Loucy (cell line): ENCODE data around the gene VPS25.

Experiments used
- H2AFZ ChIP-seq: fragments of 200-600 bp; sonication (generic); 2 replicates; pipeline ENCODE4 v1.6.0; 2016; ENCODE audit warnings: antibody characterized with exemption, mild to moderate bottlenecking, low read length, moderate library complexity
- H3F3A ChIP-seq: fragments of 200-600 bp; 2 replicates; pipeline ENCODE4 v1.6.0; 2016; ENCODE audit warnings: antibody characterized with exemption, low read depth, mild to moderate bottlenecking
- H3K27me3 ChIP-seq: fragments of 200-600 bp; sonication (generic); 2 replicates; pipeline ENCODE4 v1.6.1; 2014; ENCODE audit warnings: low read length, mild to moderate bottlenecking; ENCODE audit not compliant: insufficient read depth, poor library complexity, severe bottlenecking
- H3K36me3 ChIP-seq: fragments of 200-600 bp; sonication (generic); 2 replicates; pipeline ENCODE4 v1.6.1; 2016; ENCODE audit warnings: low read length; ENCODE audit not compliant: insufficient read depth
- H3K4me1 ChIP-seq: fragments of 200-600 bp; sonication (generic); 2 replicates; pipeline ENCODE4 v1.5.1; 2014; ENCODE audit warnings: low read length, mild to moderate bottlenecking; ENCODE audit not compliant: insufficient read depth, poor library complexity, severe bottlenecking
- H3K4me2 ChIP-seq: fragments of 200-600 bp; sonication (generic); 2 replicates; pipeline ENCODE4 v1.6.0; 2014; ENCODE audit warnings: antibody characterized with exemption, low read length, low read depth, mild to moderate bottlenecking; ENCODE audit not compliant: poor library complexity, severe bottlenecking
- H3K4me3 ChIP-seq: fragments of 200-600 bp; sonication (generic); 2 replicates; pipeline ENCODE4 v1.5.1; 2014; ENCODE audit warnings: low read length, mild to moderate bottlenecking, mixed read lengths; ENCODE audit not compliant: poor library complexity, severe bottlenecking
- H3K79me2 ChIP-seq: fragments of 200-600 bp; sonication (generic); 2 replicates; pipeline ENCODE4 v1.6.1; 2014; ENCODE audit warnings: low read length; ENCODE audit not compliant: insufficient read depth
- H3K9ac ChIP-seq: fragments of 200-600 bp; sonication (generic); 2 replicates; pipeline ENCODE4 v1.6.0; 2014; ENCODE audit warnings: mild to moderate bottlenecking, low read depth, low read length, moderate library complexity; ENCODE audit not compliant: poor library complexity, severe bottlenecking
- H3K9me2 ChIP-seq: fragments of 200-600 bp; sonication (generic); replicated peaks from 2 replicates; pipeline ENCODE4 v1.6.1; 2016; ENCODE audit warnings: low read depth, low read length, mixed read lengths
- H3K9me3 ChIP-seq: fragments of 200-600 bp; sonication (generic); 2 replicates; pipeline ENCODE4 v1.6.1; 2014; ENCODE audit warnings: mild to moderate bottlenecking, antibody characterized with exemption, low read length, low read depth; ENCODE audit not compliant: insufficient read depth
- H4K20me1 ChIP-seq: fragments of 200-600 bp; sonication (generic); 2 replicates; pipeline ENCODE4 v1.6.0; 2014; ENCODE audit warnings: antibody characterized with exemption, low read length, mild to moderate bottlenecking; ENCODE audit not compliant: insufficient read depth, poor library complexity, severe bottlenecking
- EZH2phosphoT487 ChIP-seq: fragments of 200-600 bp; IDR thresholded peaks from 2 replicates; pipeline ENCODE4 v1.6.1; 2018; ENCODE audit warnings: antibody characterized with exemption, mild to moderate bottlenecking, moderate library complexity, borderline replicate concordance
- TF ChIP-seq, protein P1 (sequence below): fragments of 200-600 bp; sonication (generic); conservative IDR thresholded peaks from 2 replicates; pipeline ENCODE4 v1.5.1; 2014; ENCODE audit warnings: mild to moderate bottlenecking, antibody characterized with exemption, low read length

The VPS25 gene

GRCh38 chr17:42784811-42785592 is 11.8 kb downstream of the VPS25 start:
- TF ChIP-seq, protein P1, sequence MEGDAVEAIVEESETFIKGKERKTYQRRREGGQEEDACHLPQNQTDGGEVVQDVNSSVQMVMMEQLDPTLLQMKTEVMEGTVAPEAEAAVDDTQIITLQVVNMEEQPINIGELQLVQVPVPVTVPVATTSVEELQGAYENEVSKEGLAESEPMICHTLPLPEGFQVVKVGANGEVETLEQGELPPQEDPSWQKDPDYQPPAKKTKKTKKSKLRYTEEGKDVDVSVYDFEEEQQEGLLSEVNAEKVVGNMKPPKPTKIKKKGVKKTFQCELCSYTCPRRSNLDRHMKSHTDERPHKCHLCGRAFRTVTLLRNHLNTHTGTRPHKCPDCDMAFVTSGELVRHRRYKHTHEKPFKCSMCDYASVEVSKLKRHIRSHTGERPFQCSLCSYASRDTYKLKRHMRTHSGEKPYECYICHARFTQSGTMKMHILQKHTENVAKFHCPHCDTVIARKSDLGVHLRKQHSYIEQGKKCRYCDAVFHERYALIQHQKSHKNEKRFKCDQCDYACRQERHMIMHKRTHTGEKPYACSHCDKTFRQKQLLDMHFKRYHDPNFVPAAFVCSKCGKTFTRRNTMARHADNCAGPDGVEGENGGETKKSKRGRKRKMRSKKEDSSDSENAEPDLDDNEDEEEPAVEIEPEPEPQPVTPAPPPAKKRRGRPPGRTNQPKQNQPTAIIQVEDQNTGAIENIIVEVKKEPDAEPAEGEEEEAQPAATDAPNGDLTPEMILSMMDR = no peak
- TF ChIP-seq EZH2phosphoT487 = no peak
- H3K27me3 ChIP-seq = no peaks in the 10 kb centered on the region
- no peaks in the 10 kb centered on the region for H3K79me2 ChIP-seq
- no peaks in the 10 kb centered on the region for H3F3A ChIP-seq
- no peak overlapping the region for H2AFZ ChIP-seq
- no peaks in the 10 kb centered on the region for H3K4me1 ChIP-seq
- no peak overlapping the region for H3K9ac ChIP-seq
- H3K9me2 ChIP-seq = no peaks in the 10 kb centered on the region
- no peaks in the 10 kb centered on the region for H3K36me3 ChIP-seq
- no peaks in the 10 kb centered on the region for H3K9me3 ChIP-seq
- no peak overlapping the region for H3K4me2 ChIP-seq
- no peak overlapping the region for H3K4me3 ChIP-seq
- H4K20me1 ChIP-seq = no peaks in the 10 kb centered on the region

- H3K4me2 ChIP-seq = no peak overlapping the region
- no peak overlapping the region for H3K4me3 ChIP-seq
- H3K9me2 ChIP-seq = no peaks in the 10 kb centered on the region
- no peaks in the 10 kb centered on the region for H4K20me1 ChIP-seq
- H3K36me3 ChIP-seq = no peaks in the 10 kb centered on the region
- no peak for TF ChIP-seq EZH2phosphoT487
- TF ChIP-seq, protein P1 = no peak
- H3F3A ChIP-seq = no peaks in the 10 kb centered on the region
- H3K27me3 ChIP-seq = no peaks in the 10 kb centered on the region
- H3K9me3 ChIP-seq = no peaks in the 10 kb centered on the region
- H2AFZ ChIP-seq = no peak overlapping the region
- no peaks in the 10 kb centered on the region for H3K4me1 ChIP-seq
- H3K9ac ChIP-seq = no peak overlapping the region
- no peaks in the 10 kb centered on the region for H3K79me2 ChIP-seq
Measured at GRCh38 chr17:42787266-42787665, 14.0 kb downstream of the VPS25 start.

- H3K36me3 ChIP-seq = no peaks in the 10 kb centered on the region
- H3K9ac ChIP-seq = no peak overlapping the region
- no peaks in the 10 kb centered on the region for H3F3A ChIP-seq
- H3K9me2 ChIP-seq = no peaks in the 10 kb centered on the region
- no peak overlapping the region for H3K4me2 ChIP-seq
- no peaks in the 10 kb centered on the region for H3K27me3 ChIP-seq
- H3K79me2 ChIP-seq = peaks cover 6% of the 10 kb centered on the region; the same call in 1 of the 2 replicates
- no peaks in the 10 kb centered on the region for H3K9me3 ChIP-seq
- TF ChIP-seq, protein P1 = no peak
- TF ChIP-seq EZH2phosphoT487 = no peak
- peaks cover 1% of the 10 kb centered on the region for H3K4me1 ChIP-seq
- H2AFZ ChIP-seq = no peak overlapping the region
- no peaks in the 10 kb centered on the region for H4K20me1 ChIP-seq
- no peak overlapping the region for H3K4me3 ChIP-seq
Measured at GRCh38 chr17:42791948-42792347, 18.7 kb downstream of the VPS25 start.
